Stimulated activated naive CD4-positive, alpha-beta T cell treated with Interleukin-2 at 50 U/mL for 16 hours (primary cell): ENCODE measurements around the gene UQCC2.

Source experiments
- DNase-seq: peaks from one replicate; lab custom pipeline; 2025; lab: John Stamatoyannopoulos, UW

UQCC2 gene

GRCh38 chr6:33711140-33712129 is at the start of gene UQCC2:
UQCC2 (minus strand) TSS chr6:33711700; CDS start chr6:33711686, 14 bp downstream.
- DNase-seq = peak; percentile 96

GRCh38 chr6:33759887-33760629 is 48.6 kb upstream of the UQCC2 start:
- DNase-seq = no peak

GRCh38 chr6:33758815-33759216 is 47.3 kb upstream of the UQCC2 start:
- DNase-seq = no peak

GRCh38 chr6:33757906-33758305 is 46.4 kb upstream of the UQCC2 start:
- DNase-seq = no peak

DNA sequence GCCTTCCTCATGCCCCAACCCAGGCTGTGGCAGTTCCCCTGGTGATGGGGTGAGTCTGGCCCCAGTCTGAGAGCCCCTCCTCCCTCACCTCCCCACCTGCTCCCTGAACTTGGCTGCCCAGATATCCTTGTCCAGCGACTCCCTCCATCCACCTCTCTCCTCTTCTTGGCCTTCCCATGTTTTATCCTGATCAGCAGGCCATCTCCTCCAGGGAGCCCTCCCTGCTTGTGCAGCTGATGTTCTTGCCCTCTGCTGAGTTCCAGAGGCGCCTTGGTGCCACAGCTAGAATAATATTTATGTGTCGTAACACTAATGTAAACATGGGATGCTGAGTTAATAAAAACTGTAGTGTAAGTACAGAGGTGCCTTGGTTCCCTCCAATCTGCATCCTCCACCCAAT is 45.6 kb upstream of the UQCC2 start:
- DNase-seq = no peak

GRCh38 chr6:33756211-33756954 is 44.9 kb upstream of the UQCC2 start:
- no peak for DNase-seq

- no peak for DNase-seq
These were observed 43.8 kb upstream of the UQCC2 start for GRCh38 chr6:33755070-33755869.

DNA sequence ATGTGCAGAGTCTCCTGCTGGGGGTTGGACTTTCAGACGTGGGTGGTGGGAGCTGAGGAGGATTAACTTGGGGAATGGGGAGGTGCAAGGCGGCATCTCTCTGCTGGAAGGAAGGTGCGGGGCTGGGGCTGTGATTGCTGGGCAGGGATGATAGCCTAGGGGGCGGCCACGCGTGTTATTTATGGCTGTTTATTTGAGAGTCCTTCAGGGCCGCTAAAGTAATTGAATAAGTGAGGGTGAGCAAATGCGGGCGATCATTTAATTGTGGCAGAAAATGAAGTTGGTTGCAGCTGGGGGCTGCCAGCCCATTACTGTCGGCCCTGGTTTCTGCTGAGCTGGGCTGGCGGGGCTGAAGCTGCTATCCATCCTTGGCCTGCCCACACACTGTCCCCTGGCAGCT is 42.7 kb upstream of the UQCC2 start:
- DNase-seq = no peak

- no peak for DNase-seq
These were observed 41.1 kb upstream of the UQCC2 start for GRCh38 chr6:33752646-33753015.

DNA sequence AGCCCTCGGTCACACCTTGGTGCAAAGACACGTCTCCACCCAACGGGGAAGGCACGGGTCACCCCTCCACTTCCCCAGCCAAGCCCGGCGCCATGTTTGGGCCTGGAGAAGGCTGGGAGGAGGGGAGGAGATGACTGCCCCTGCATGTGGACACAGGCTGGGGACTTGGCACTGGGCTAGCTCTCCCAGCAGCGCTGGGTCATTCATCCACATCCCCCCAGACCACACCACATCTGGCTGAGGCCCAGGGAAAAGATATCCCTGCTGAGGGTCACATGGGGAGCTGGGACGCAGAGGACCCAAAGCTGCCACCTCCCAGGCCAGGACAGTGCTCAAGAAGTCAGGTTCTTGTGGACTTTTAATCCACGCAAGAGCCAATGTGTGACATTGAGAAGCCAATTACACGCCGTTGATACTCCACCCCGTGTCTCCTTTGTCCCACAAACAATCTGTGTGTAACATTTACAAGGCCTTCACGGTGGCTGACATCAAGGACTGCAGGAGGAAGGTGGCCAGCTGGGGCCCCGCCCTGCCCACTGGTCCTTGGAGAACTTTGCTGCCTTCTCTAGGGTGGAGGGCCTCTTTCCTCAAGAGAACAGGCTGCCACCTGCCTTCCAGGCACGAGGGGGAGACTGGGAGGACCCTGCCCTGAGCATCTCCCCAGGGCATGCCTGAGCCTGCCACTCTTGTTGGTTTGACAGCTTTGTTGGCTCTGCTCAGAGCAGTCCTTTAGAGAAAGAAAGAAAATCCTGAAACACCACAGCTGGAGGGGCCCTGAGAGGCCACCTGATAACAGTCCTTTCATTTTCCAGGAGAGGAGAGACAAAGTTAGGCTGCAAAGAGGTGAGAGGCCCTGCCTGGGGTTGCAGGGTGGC is 40.5 kb upstream of the UQCC2 start:
- DNase-seq = no peak

- no peak for DNase-seq
These were observed 38.9 kb upstream of the UQCC2 start for GRCh38 chr6:33750244-33750991.

DNA sequence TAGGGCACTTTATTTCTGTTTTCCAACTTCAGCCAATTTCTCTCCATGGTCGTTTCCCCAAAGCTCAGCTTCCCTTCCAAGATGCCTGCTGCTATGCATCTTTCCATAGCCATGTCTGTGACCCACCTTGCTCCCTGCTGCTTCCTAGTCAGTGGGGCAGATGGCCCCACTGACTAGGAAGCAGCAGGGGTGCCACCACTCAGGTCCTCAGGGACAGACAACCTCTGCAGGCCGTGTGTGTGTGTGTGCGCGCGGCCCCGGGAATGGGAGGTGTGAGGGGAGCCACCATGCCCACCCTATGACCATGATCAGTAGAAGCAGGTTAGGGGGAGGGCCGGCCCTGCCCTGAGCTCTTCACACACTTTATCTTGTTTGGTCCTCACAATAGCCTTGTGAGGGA is 37.9 kb upstream of the UQCC2 start:
- DNase-seq = no peak

- DNase-seq = no peak
These were observed 37.3 kb upstream of the UQCC2 start for GRCh38 chr6:33748841-33749240.

- no peak for DNase-seq
These were observed 36.3 kb upstream of the UQCC2 start for GRCh38 chr6:33747823-33748222.

DNA sequence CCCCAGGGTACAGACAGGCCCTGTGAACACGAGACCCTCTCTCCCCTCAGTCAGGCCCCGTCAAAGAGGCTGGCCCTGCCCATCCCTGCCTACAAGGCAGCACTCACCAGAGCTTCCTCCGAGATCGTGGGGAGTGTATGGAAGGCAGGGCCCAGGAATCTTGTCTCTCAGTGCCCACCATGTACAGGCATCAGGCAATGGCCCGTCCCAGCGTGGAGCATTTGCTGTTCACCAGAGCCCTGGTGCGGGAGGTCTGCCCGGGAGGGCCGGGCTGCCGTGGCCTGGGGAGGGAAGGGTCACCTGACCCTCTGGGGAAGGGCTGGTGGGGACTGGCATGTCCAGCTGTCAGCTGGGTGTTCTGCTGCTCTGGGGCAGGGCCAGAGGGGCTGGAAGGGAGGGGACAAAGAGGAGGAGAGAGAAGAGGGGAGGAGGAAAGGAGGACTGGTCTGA is 35.2 kb upstream of the UQCC2 start, which contains the start of gene IP6K3:
IP6K3 (minus strand) TSS at position 255 of the 450 bp plus-strand sequence. CDS start 11,429 bp downstream, outside the sequence.
- DNase-seq = no peak

DNA sequence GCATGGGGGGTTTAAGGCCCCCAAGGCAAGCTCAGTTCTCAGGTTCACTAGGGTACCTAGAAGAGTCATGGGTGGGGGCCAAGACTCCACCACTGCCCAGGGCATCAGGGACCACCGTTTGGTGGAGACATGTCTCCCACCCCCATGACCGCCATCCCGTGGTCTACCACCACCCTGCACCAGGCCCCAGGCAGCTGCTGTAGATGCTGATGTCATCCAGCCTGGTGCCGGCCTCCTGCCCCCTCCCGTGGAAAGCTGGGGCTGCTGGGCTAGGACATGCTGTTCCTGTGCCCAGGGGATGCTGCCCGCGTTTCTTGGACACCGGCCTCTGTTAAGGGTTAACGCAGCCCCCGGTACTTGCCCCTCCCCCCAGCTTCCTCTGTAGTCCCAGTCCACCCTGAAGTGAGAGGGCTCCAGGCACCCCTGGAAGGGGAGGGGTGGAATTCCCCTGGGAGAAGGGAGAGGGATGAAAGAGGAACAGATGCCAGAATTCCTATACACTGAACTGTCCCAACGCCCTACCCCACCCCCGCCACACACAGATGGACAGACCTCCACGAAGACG is 34.6 kb upstream of the UQCC2 start:
- no peak for DNase-seq

DNA sequence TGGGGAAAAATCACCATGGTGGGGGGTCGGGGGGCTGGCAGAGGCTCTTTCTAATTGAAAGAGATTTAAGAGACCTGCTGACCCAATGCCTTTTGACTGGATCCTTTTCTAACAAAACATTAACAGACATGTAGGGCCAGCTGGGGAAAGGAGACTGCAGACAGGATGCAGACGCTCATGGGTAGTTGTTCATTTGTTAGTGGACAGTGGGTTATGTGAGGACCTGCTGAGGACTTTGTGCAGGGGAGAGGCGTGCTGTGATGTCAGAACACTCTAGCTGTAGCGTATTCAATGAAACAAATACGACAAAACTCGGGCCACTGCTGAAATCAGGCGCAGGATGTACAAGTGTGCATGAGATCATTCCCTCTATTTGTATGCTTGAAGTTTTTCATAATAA is 34.0 kb upstream of the UQCC2 start:
- DNase-seq = no peak

GRCh38 chr6:33744895-33745546 is 33.5 kb upstream of the UQCC2 start:
- no peak for DNase-seq
